Measurements from ENCODE around the gene PRR19. TPM values are rescaled to one million over a fixed set of nuclear protein-coding genes. Genes with fewer than 3 reads are reported as not detected.

Gene PRR19
- total RNA-seq, 1 donor from 2014 or later = 2.0 TPM

DNA sequence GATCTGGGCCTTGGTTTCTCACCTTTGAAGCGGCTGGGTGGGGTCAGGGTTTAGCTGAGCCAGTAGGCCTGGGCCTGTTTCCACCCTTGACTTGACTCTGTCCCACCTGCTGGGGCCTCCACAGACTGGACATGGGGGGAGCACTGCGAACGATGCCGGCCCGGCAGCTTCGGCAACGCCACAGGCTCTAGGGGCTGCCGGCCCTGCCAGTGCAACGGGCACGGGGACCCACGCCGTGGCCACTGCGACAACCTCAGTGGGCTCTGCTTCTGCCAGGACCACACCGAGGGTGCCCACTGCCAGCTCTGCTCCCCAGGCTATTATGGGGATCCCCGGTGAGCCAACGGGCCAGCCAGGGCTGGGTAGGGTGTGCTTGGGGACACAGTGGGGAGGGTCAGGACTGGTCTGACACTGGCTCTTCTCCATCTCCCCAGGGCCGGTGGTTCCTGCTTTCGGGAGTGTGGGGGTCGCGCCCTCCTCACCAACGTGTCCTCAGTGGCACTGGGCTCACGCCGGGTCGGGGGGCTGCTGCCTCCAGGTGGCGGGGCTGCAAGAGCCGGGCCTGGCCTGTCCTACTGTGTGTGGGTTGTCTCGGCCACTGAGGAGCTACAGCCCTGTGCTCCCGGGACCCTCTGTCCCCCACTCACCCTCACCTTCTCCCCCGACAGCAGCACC lies 51.5 kb downstream of the PRR19 start:
- TF ChIP-seq CTCF (IDR thresholded peaks at IDR 0.05) = no peak
- no peaks in the 10 kb centered on the region for H3K9me3 Mint-ChIP-seq (ENCODE audit: unreplicated experiment)
- no peaks in the 10 kb centered on the region for H3K4me1 Mint-ChIP-seq (ENCODE audit: unreplicated experiment)
- H3K36me3 Mint-ChIP-seq (ENCODE audit: unreplicated experiment) = peaks cover 30% of the 10 kb centered on the region
- no peak overlapping the region for H3K27ac Mint-ChIP-seq (ENCODE audit: unreplicated experiment)
- no peaks in the 10 kb centered on the region for H3K27me3 Mint-ChIP-seq (ENCODE audit: unreplicated experiment)
- H3K4me3 Mint-ChIP-seq (ENCODE audit: unreplicated experiment) = no peak overlapping the region
- DNase-seq (ENCODE audit: extremely low spot score, unreplicated experiment) = no peak

DNA sequence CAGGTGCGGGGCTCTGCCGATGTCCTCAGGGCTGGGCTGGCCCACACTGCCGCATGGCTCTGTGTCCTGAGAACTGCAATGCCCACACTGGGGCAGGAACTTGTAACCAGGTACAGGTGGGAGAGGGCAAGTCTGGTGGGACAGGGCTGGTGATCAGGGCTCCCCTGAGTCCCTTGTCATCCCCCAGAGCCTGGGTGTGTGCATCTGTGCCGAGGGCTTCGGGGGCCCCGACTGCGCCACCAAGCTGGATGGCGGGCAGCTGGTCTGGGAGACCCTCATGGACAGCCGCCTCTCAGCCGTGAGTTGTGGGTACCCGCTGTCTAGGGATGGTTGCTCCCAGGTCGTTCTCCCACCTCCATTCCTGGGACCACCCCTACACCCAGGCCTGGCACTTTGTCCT lies 54.0 kb downstream of the PRR19 start:
- no peaks in the 10 kb centered on the region for H3K9me3 Mint-ChIP-seq (ENCODE audit: unreplicated experiment)
- no peaks in the 10 kb centered on the region for H3K27me3 Mint-ChIP-seq (ENCODE audit: unreplicated experiment)
- no peak overlapping the region for H3K27ac Mint-ChIP-seq (ENCODE audit: unreplicated experiment)
- TF ChIP-seq CTCF (IDR thresholded peaks at IDR 0.05) = no peak
- H3K36me3 Mint-ChIP-seq (ENCODE audit: unreplicated experiment) = peaks cover 25% of the 10 kb centered on the region
- H3K4me1 Mint-ChIP-seq (ENCODE audit: unreplicated experiment) = peaks cover under 1% of the 10 kb centered on the region
- H3K4me3 Mint-ChIP-seq (ENCODE audit: unreplicated experiment) = no peak overlapping the region
- DNase-seq (ENCODE audit: extremely low spot score, unreplicated experiment) = no peak

- Mint-ChIP-seq H3K36me3 (ENCODE audit: unreplicated experiment) (peaks cover 31% of the 10 kb centered on the region), H3K27ac (ENCODE audit: unreplicated experiment) (no peak overlapping the region), H3K9me3 (ENCODE audit: unreplicated experiment) (no peaks in the 10 kb centered on the region), H3K4me1 (ENCODE audit: unreplicated experiment) (peaks cover 5% of the 10 kb centered on the region), H3K4me3 (ENCODE audit: unreplicated experiment) (no peak overlapping the region), H3K27me3 (ENCODE audit: unreplicated experiment) (no peaks in the 10 kb centered on the region)
- no peak for DNase-seq (ENCODE audit: extremely low spot score, unreplicated experiment)
- TF ChIP-seq CTCF (IDR thresholded peaks at IDR 0.05) = no peak
Observed at GRCh38 chr19:42356686-42357085, 54.8 kb downstream of the PRR19 start.

GRCh38 chr19:42357290-42357689 lies 55.4 kb downstream of the PRR19 start:
- Mint-ChIP-seq H3K27ac (ENCODE audit: unreplicated experiment) (no peak overlapping the region), H3K27me3 (ENCODE audit: unreplicated experiment) (no peaks in the 10 kb centered on the region), H3K4me1 (ENCODE audit: unreplicated experiment) (peaks cover 5% of the 10 kb centered on the region), H3K4me3 (ENCODE audit: unreplicated experiment) (no peak overlapping the region), H3K36me3 (ENCODE audit: unreplicated experiment) (peaks cover 31% of the 10 kb centered on the region), H3K9me3 (ENCODE audit: unreplicated experiment) (no peaks in the 10 kb centered on the region)
- no peak for DNase-seq (ENCODE audit: extremely low spot score, unreplicated experiment)
- TF ChIP-seq CTCF (IDR thresholded peaks at IDR 0.05) = no peak

Small RNAs within 50 kb of the gene (microRNA-seq; reads per million reads assigned to microRNA genes)
- gene MIR8077 (ENCODE audit: unreplicated experiment) = not detected

Other genes starting within 250 kb of the PRR19 start
- gene GRIK5, start 231.9 kb upstream of the PRR19 start, total RNA-seq = 0.38 and 0.55 TPM in 2 replicates
- 15.2 and 15.5 TPM in 2 replicates for gene ZNF574, start 226.0 kb upstream of the PRR19 start, total RNA-seq
- 0.64 and 1.0 TPM in 2 replicates for gene POU2F2, start 169.7 kb upstream of the PRR19 start, total RNA-seq
- gene DEDD2, start 84.5 kb upstream of the PRR19 start, total RNA-seq = 21.0 and 27.4 TPM in 2 replicates
- 9.9 and 11.9 TPM in 2 replicates for gene ZNF526, start 81.8 kb upstream of the PRR19 start, total RNA-seq
- 45.4 and 52.3 TPM in 2 replicates for gene GSK3A, start 59.5 kb upstream of the PRR19 start, total RNA-seq
- gene ERF, start 47.0 kb upstream of the PRR19 start, total RNA-seq = 66.8 and 75.3 TPM in 2 replicates
- gene CIC, start 32.9 kb upstream of the PRR19 start, total RNA-seq = 115 and 122 TPM in 2 replicates
- gene PAFAH1B3, start 492 bp downstream of the PRR19 start, total RNA-seq = 44.4 and 47.2 TPM in 2 replicates
- gene TMEM145, start 11.2 kb downstream of the PRR19 start, total RNA-seq = 0.21 and 0.78 TPM in 2 replicates
- 75.7 and 80.9 TPM in 2 replicates for gene MEGF8, start 23.5 kb downstream of the PRR19 start, total RNA-seq
- gene CNFN, start 88.2 kb downstream of the PRR19 start, total RNA-seq = not detected in 2 replicates
- 7.6 and 8.4 TPM in 2 replicates for gene LIPE, start 125.3 kb downstream of the PRR19 start, total RNA-seq
- gene CXCL17, start 140.8 kb downstream of the PRR19 start, total RNA-seq = not detected in 2 replicates
- gene CEACAM1, start 226.3 kb downstream of the PRR19 start, total RNA-seq = not detected in 2 replicates

All from osteocyte (in vitro differentiated cells).